GM19035 (cell line): Measurements from ENCODE around the gene BCL11B.

Source experiments
- ATAC-seq: cut with Tn5 transposase; IDR thresholded peaks from one replicate; pipeline ENCODE4 v1.9.1; 2021; ENCODE audit not compliant: unreplicated experiment

BCL11B gene

GRCh38 chr14:99268810-99269707 lies 2.9 kb downstream of the BCL11B start:
- no peak for ATAC-seq

- no peak for ATAC-seq
These were observed 3.9 kb downstream of the BCL11B start for GRCh38 chr14:99267837-99268781.

- ATAC-seq, result no peak
These were observed 4.6 kb downstream of the BCL11B start for GRCh38 chr14:99267381-99267780.

GRCh38 chr14:99266181-99267178 lies 5.5 kb downstream of the BCL11B start:
- no peak for ATAC-seq

- no peak for ATAC-seq
These were observed 6.4 kb downstream of the BCL11B start for GRCh38 chr14:99265571-99265970.

- ATAC-seq, result no peak
These were observed 7.1 kb downstream of the BCL11B start for GRCh38 chr14:99264691-99265450.

- ATAC-seq, result no peak
These were observed 8.2 kb downstream of the BCL11B start for GRCh38 chr14:99263564-99264330.

- no peak for ATAC-seq
These were observed 9.0 kb downstream of the BCL11B start for GRCh38 chr14:99262977-99263448.

- ATAC-seq, result no peak
These were observed 9.8 kb downstream of the BCL11B start for GRCh38 chr14:99261912-99262787.

GRCh38 chr14:99260587-99261551 lies 11.1 kb downstream of the BCL11B start:
- no peak for ATAC-seq

- no peak for ATAC-seq
These were observed 11.9 kb downstream of the BCL11B start for GRCh38 chr14:99260116-99260515.

GRCh38 chr14:99258876-99259726 lies 12.9 kb downstream of the BCL11B start:
- ATAC-seq, result no peak

GRCh38 chr14:99258341-99258861 lies 13.6 kb downstream of the BCL11B start:
- no peak for ATAC-seq

GRCh38 chr14:99257673-99258221 lies 14.2 kb downstream of the BCL11B start:
- no peak for ATAC-seq

- no peak for ATAC-seq
These were observed 14.8 kb downstream of the BCL11B start for GRCh38 chr14:99257122-99257672.
